HEK293T (cell line): ENCODE measurements around the gene RIT2.

Experiments used
- CTCF ChIA-PET: fragments of 350-600 bp; formaldehyde crosslinking; extraction: SDS; loops from one replicate; lab custom pipeline; 2021; ENCODE audit warnings: antibody characterized with exemption, inconsistent platforms; lab: Yijun Ruan, JAX
- POLR2A ChIA-PET: fragments of 350-600 bp; formaldehyde crosslinking; extraction: SDS; loops from one replicate; lab custom pipeline; 2020; ENCODE audit warnings: antibody characterized with exemption, inconsistent platforms; lab: Yijun Ruan, JAX
- DNase-seq: peaks from one replicate; pipeline ENCODE4 v3.0.0; 2012; ENCODE audit warnings: mixed read lengths; ENCODE audit errors: extremely low spot score
- ARNT ChIP-seq: fragments of 450-650 bp; IDR thresholded peaks from 2 replicates; pipeline ENCODE4 v1.6.1; 2017; ENCODE audit warnings: mild to moderate bottlenecking
- BHLHE40 ChIP-seq: fragments of 450-650 bp; IDR thresholded peaks from 2 replicates; pipeline ENCODE4 v1.6.1; 2016; ENCODE audit warnings: mild to moderate bottlenecking, moderate library complexity, borderline replicate concordance
- CTBP1 ChIP-seq: fragments of 450-650 bp; IDR thresholded peaks from 2 replicates; pipeline ENCODE4 v1.6.1; 2016; ENCODE audit warnings: borderline replicate concordance
- ELF4 ChIP-seq: fragments of 450-650 bp; IDR thresholded peaks from 2 replicates; pipeline ENCODE4 v1.6.1; 2017; ENCODE audit warnings: antibody characterized with exemption
- FOXA1 ChIP-seq: fragments of 450-650 bp; IDR thresholded peaks from 2 replicates; pipeline ENCODE4 v1.6.1; 2016; ENCODE audit warnings: mild to moderate bottlenecking
- FOXK2 ChIP-seq: fragments of 450-650 bp; IDR thresholded peaks from 2 replicates; pipeline ENCODE4 v1.6.1; 2016; ENCODE audit warnings: mild to moderate bottlenecking
- FOXM1 ChIP-seq: fragments of 450-650 bp; IDR thresholded peaks from 2 replicates; pipeline ENCODE4 v1.6.1; 2017; ENCODE audit warnings: mild to moderate bottlenecking, borderline replicate concordance
- HDGF ChIP-seq: fragments of 450-650 bp; IDR thresholded peaks from 2 replicates; pipeline ENCODE4 v1.6.1; 2017; ENCODE audit warnings: antibody characterized with exemption, borderline replicate concordance
- L3MBTL2 ChIP-seq: fragments of 450-650 bp; conservative IDR thresholded peaks from 2 replicates; pipeline ENCODE4 v1.6.1; 2016; ENCODE audit warnings: mild to moderate bottlenecking
- LEF1 ChIP-seq: fragments of 450-650 bp; IDR thresholded peaks from 2 replicates; pipeline ENCODE4 v1.6.1; 2017; ENCODE audit warnings: mild to moderate bottlenecking, borderline replicate concordance
- NFRKB ChIP-seq: fragments of 450-650 bp; IDR thresholded peaks from 2 replicates; pipeline ENCODE4 v1.6.1; 2016; ENCODE audit warnings: mild to moderate bottlenecking, moderate library complexity
- PKNOX1 ChIP-seq: fragments of 450-650 bp; IDR thresholded peaks from 2 replicates; pipeline ENCODE4 v1.6.1; 2016
- SP1 ChIP-seq: fragments of 450-650 bp; IDR thresholded peaks from 2 replicates; pipeline ENCODE4 v1.6.1; 2017
- SUZ12 ChIP-seq: fragments of 450-650 bp; IDR thresholded peaks from 2 replicates; pipeline ENCODE4 v1.6.1; 2016; ENCODE audit warnings: mild to moderate bottlenecking
- TARDBP ChIP-seq: fragments of 450-650 bp; IDR thresholded peaks from 2 replicates; pipeline ENCODE4 v1.6.1; 2016
- ZNF384 ChIP-seq: fragments of 450-650 bp; IDR thresholded peaks from 2 replicates; pipeline ENCODE4 v1.6.1; 2016

Gene RIT2

GRCh38 chr18:43034683-43035500 lies 80.6 kb downstream of the RIT2 start:
- TF ChIP-seq ARNT = no peak
- no peak for TF ChIP-seq FOXM1
- no peak for TF ChIP-seq ELF4
- no peak for TF ChIP-seq FOXA1
- no peak for TF ChIP-seq SUZ12
- no peak for TF ChIP-seq CTBP1
- no peak for TF ChIP-seq TARDBP
- no peak for TF ChIP-seq HDGF
- TF ChIP-seq LEF1 = no peak
- no peak for TF ChIP-seq SP1
- CTCF ChIA-PET = no interaction called here
- no peak for DNase-seq
- POLR2A ChIA-PET = no interaction called here

- TF ChIP-seq TARDBP (no peak), BHLHE40 (no peak), ZNF384 (no peak), SUZ12 (no peak), NFRKB (no peak), ARNT (no peak), FOXK2 (no peak), SP1 (no peak), PKNOX1 (no peak), HDGF (no peak), L3MBTL2 (no peak), LEF1 (no peak), FOXM1 (no peak), CTBP1 (no peak), ELF4 (no peak), FOXA1 (no peak)
- no peak for DNase-seq
- ChIA-PET CTCF (no interaction called here), POLR2A (no interaction called here)
These were observed 84.3 kb downstream of the RIT2 start for GRCh38 chr18:43031169-43031568.

GRCh38 chr18:43029414-43029813 lies 86.1 kb downstream of the RIT2 start:
- ChIA-PET CTCF (no interaction called here), POLR2A (no interaction called here)

GRCh38 chr18:43022874-43023273 lies 92.6 kb downstream of the RIT2 start:
- no peak for DNase-seq
- CTCF ChIA-PET = no interaction called here
- POLR2A ChIA-PET = no interaction called here
- TF ChIP-seq TARDBP (no peak), CTBP1 (no peak), PKNOX1 (no peak), FOXK2 (no peak), LEF1 (no peak), ELF4 (no peak), BHLHE40 (no peak)

More at GRCh38 chr18:43029414-43029813, 86.1 kb downstream of the RIT2 start:
- DNase-seq = no peak
- no peak for TF ChIP-seq CTBP1
- no peak for TF ChIP-seq TARDBP
- no peak for TF ChIP-seq FOXM1
- no peak for TF ChIP-seq SUZ12
- TF ChIP-seq L3MBTL2 = no peak
- no peak for TF ChIP-seq FOXA1
- TF ChIP-seq ZNF384 = no peak

GRCh38 chr18:43017622-43018021 lies 97.9 kb downstream of the RIT2 start:
- DNase-seq = no peak
- ChIA-PET POLR2A (no interaction called here), CTCF (interaction anchor here (0.6 kb wide), 1 partner anchor 556 kb away, joined by 3 read pairs; no protein-coding TSS in a partner anchor)
- TF ChIP-seq SP1 = no peak
- no peak for TF ChIP-seq PKNOX1
- no peak for TF ChIP-seq ELF4
- TF ChIP-seq ARNT = no peak
- TF ChIP-seq LEF1 = no peak
- no peak for TF ChIP-seq SUZ12
- TF ChIP-seq BHLHE40 = no peak
- TF ChIP-seq CTBP1 = no peak
- no peak for TF ChIP-seq FOXK2
- TF ChIP-seq FOXA1 = no peak
- no peak for TF ChIP-seq NFRKB
- no peak for TF ChIP-seq FOXM1
- no peak for TF ChIP-seq HDGF

GRCh38 chr18:43013486-43013885 lies 102.0 kb downstream of the RIT2 start:
- POLR2A ChIA-PET = no interaction called here
- DNase-seq = no peak
- TF ChIP-seq FOXM1 = no peak
- CTCF ChIA-PET = interaction anchor here (0.6 kb wide), 1 partner anchor 983 kb away, joined by 3 read pairs; no protein-coding TSS in a partner anchor
